Adrenal gland (tissue), 5 donors: ENCODE measurements around the gene KCNIP2.

Experiments used
- CTCF ChIP-seq, 6 experiments: fragments of 450-650 bp in 4 of 6; fragments of 200-600 bp in 2 of 6; sonication (generic) in 1 of 6; IDR thresholded peaks; 1 replicate in 5 of 6; 2 replicates in 1 of 6; pipeline versions ENCODE4 v1.5.1 to v1.8.0; 2016 to 2021; ENCODE audit warnings: antibody characterized with exemption in 6 of 6, mild to moderate bottlenecking in 2 of 6, moderate library complexity in 1 of 6
- POLR2A ChIP-seq, 2 donors: fragments of 450-650 bp; IDR thresholded peaks; one replicate each; pipeline ENCODE4 v1.6.1; 2017; ENCODE audit warnings: antibody characterized with exemption in 2 of 2, mild to moderate bottlenecking in 2 of 2, moderate library complexity in 1 of 2
- donor health status: DM: no; HTN: no; CAD: no.

- TF ChIP-seq CTCF (IDR thresholded peaks at IDR 0.05) = no peak
- TF ChIP-seq POLR2A (IDR thresholded peaks at IDR 0.05) = no peak
Observed at GRCh38 chr10:101848894-101849351, 5.3 kb upstream of the KCNIP2 start.
